NCI-H1048 (cell line): Measurements from ENCODE around the gene HSPA6.
A peak's percentile ranks its signal among the peaks of the same experiment; 100 is the strongest.
"Not testable (repeated sequence)": the region's sequence is repeated elsewhere in the genome, so short reads cannot be mapped to it uniquely, and the experiment has no call there.

Source experiments
- DNase-seq: peaks from one replicate; lab custom pipeline; 2025; lab: John Stamatoyannopoulos, UW

The HSPA6 gene

GRCh38 chr1:161503394-161503748 is 21.0 kb upstream of the HSPA6 start:
- DNase-seq = no peak

GRCh38 chr1:161505686-161506085 is 18.7 kb upstream of the HSPA6 start:
- no peak for DNase-seq

GRCh38 chr1:161506336-161507223 is 17.8 kb upstream of the HSPA6 start:
- no peak for DNase-seq

GRCh38 chr1:161510477-161510876 is 13.9 kb upstream of the HSPA6 start:
- no peak for DNase-seq

DNA sequence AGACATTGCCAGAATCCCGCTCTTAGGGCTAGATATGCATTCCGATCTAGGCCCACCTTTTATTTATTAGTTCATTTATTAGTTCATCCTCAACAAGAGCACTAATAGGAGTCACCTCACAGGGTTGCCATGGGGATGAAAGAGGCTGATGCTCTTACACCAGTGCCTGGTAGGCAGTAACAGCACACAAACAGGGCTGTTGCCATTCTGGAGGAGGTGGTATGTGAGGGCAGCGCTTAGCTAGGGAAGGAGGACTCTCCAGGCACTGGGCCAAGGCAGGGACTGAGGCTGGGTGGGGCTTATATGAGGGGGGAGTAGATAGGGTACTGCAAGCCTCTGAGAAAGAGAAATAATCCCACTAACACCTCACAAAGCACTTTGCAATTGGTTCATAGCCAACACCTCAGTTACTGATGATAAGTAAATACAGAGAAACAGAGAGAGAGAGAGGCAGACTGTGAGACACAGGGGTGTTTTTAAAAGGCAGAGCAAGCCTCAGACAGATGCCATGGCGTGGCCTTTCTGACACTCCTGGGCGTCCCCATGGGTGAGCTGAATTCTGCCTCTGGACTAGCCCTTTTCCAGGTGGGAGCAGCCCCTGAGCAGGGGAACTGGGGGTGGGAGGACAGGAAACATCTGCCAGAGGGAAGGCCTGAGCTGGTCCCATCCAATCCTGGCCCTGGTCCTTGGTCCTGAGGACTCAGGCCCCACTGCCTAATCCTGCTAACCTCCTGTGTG is 13.2 kb upstream of the HSPA6 start:
- no peak for DNase-seq

- DNase-seq = no peak
Observed at GRCh38 chr1:161511756-161512060, 12.6 kb upstream of the HSPA6 start.

GRCh38 chr1:161512636-161513447 is 11.5 kb upstream of the HSPA6 start:
- DNase-seq = not testable (repeated sequence)

DNA sequence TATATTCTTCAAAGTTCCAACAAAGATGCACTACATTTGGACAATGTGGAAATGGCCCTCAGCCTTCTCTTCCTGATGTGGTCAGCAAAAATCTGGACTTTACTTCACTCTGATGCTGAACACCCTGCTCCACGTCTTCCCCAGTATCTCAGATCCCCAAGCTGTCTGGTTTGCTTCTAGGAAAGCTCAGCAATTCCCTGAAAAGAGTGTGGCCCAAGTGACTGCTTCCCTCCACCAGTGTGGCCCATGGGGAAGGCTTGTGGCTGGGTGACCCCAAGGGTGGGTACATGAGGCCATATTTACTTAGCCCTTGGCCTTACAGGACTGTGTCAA is 10.9 kb upstream of the HSPA6 start:
- not testable (repeated sequence) for DNase-seq

GRCh38 chr1:161513953-161514352 is 10.4 kb upstream of the HSPA6 start:
- not testable (repeated sequence) for DNase-seq

DNA sequence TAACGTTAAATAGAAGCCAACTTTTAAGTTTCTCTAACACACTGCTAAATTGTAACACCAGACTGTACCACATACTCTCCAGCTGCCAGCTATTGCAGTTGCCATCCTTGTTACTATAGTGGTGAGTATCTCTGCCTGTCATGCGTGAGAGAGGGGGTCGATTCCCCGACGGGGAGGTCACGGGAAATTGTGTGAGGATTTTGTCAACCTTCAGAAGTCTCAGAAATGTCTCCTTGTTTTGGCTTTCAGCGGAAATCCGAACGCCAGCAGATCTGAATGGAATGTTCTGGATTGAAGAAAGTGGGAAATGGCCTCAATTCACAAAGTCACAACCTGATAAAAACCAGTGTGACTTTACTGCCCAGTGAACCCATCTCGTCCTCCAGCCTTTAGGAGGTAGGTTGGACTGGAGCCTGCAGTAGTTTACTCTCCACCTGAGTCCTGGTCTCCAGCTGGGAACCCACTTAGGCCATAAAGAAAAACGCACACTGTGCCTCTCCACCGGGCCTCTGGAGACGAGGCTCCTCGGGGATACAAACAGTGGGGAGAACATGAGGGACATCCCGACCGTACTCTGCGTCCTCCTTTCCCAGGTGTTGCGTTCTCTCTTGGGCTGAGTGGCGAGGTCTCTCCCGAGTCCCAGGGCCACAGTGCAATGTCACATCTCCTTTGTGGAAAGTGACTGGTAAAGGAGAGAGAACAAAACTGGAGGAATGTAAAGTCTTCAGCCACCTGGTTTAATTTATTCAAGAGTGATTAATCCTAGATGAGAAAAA is 1.1 kb upstream of the HSPA6 start:
- not testable (repeated sequence) for DNase-seq

GRCh38 chr1:161524742-161525291 is 477 bp downstream of the HSPA6 start:
- not testable (repeated sequence) for DNase-seq

- not testable (repeated sequence) for DNase-seq
Observed at GRCh38 chr1:161525321-161525720, 981 bp downstream of the HSPA6 start.

GRCh38 chr1:161525918-161526317 is 1.6 kb downstream of the HSPA6 start:
- DNase-seq = not testable (repeated sequence)

- DNase-seq = not testable (repeated sequence)
Observed at GRCh38 chr1:161528550-161528949, 4.2 kb downstream of the HSPA6 start.

DNA sequence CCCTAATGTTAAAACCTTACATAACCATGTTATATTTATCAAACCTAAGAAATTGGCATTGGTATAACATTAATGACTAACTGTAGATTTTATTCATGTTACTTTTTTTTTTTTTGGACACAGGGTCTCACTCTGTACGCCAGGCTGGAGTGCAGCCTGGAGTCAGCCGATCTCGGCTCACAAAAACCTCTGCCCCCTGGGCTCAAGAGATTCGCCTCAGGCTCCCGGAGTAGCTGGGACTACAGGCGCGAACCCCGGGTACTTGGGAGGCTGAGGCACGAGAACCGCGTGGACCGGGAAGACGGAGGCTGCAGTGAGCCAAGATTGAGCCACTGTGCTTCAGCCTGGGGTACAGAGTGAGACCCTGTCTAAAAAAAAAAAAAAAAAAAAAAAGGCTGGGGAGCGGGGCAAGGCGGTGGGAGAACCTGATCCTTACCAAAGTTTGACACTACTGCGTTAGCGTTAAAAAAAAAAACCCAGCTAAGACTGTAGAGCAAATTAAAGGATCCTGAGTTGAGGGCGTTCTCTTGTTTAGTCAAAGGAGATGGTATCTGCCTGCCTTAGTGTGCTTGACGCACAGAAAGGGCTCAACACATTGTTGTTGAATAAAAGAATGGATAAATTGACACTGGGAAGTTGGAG is 5.2 kb downstream of the HSPA6 start:
- DNase-seq = not testable (repeated sequence)

- peak; percentile 58 for DNase-seq
Observed at GRCh38 chr1:161530158-161530557, 5.8 kb downstream of the HSPA6 start.

DNA sequence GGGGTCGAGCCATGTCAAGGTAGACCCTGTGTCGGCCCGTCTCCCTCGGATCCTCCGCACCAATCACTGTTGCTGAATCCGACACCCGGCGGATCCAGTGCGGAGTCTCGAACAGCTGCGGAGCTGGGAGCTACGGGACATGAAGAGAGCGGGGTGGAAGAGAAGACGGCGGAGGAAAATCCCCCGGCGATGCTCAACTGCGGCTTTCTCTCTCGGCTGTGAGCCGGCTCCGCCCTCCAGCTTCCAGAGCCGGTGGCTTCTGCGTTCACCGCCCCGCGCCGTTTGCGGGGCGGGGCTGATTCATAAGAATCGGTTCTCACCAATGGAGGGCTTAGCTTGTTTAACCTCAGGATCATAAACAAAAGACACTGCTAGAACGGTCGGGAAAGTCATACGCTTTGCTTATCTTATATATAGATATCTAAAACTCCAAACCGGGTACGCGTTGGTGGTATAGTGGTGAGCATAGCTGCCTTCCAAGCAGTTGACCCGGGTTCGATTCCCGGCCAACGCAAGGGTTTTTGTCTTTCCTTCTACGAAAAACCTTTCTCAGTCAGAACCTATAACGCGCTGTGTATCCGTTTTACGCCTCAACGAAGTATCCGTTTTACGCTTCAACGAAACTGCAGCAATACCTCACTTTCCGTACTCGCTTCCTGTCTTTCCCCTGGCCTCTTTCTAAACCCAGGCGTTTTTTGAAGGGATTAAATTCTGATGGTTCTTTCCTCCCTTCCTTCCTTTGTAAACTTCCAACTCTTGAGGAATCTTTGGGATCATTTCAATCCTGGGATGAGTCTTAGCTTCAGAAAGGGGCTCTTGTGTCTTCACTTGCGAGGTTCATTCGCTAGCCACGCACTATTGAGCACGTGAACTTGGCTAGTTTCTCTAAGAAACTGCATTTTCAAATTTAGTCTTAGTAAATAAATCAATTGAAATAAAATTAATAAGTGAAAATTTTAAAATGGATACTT is 6.6 kb downstream of the HSPA6 start:
- DNase-seq = peak; percentile 96

DNA sequence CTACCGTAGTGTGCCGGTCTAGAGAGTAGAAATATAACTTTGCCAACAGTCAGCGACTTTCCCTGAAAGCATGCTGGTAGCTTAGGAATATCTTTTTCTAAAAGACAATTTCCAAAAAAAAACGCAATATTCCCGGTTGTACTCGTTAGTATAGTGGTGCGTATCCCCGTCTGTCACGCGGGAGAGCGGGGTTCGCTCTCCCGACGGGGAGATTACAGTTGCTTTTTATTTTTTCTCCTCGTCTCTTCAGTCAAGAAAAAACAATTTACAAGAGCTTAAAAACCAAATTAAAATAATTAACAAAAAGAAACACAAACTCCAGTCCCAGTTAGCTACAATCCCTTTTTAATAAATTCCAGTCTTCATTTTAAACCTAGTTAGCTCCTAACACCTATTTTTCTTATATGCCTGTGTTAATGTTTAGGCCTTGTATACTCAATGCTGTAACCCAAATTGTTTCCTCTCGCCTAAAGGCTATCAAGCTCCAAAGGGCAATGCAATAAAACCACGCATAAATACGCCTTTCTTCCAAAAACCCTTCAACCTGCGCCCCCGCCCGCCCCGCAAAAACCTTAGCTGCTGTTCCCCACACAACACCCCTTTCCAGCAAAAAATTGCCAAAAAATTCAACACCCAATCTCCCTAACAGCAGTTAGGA is 7.8 kb downstream of the HSPA6 start:
- DNase-seq = no peak
